Heart left ventricle (tissue), 16 donors: ENCODE results near the gene TNS4. TPM values are rescaled to one million over a fixed set of nuclear protein-coding genes. Genes with fewer than 3 reads are reported as not detected.

Experiments used
- ATAC-seq, 4 donors: fragments of 200-7000 bp; cut with Tn5 transposase; one replicate each; pipeline ENCODE4 v1.9.1; 2020 to 2022; ENCODE audit warnings: moderate library complexity in 4 of 4, mild to moderate bottlenecking in 3 of 4, moderate number of reproducible peaks in 1 of 4
- DNase-seq, 5 donors: peaks; one replicate each; pipeline ENCODE4 v3.0.0-alpha.2; 2020
- H3K27ac ChIP-seq, 12 donors: fragments of 200-600 bp; sonication (generic) in 4 of 12; one replicate each; pipeline versions ENCODE4 v1.5.0 to v1.8.0; 2016 to 2022; ENCODE audit warnings: mild to moderate bottlenecking in 2 of 12
- H3K27me3 ChIP-seq, 9 donors: fragments of 200-600 bp; sonication (generic) in 2 of 9; one replicate each; pipeline versions ENCODE4 v1.5.1 to v1.8.0; 2016 to 2022; ENCODE audit warnings: mild to moderate bottlenecking in 3 of 9
- H3K36me3 ChIP-seq, 9 donors: fragments of 200-600 bp; sonication (generic) in 2 of 9; one replicate each; pipeline versions ENCODE4 v1.5.0 to v1.8.0; 2018 to 2022; ENCODE audit warnings: mild to moderate bottlenecking in 2 of 9
- H3K4me1 ChIP-seq, 12 donors: fragments of 200-600 bp; sonication (generic) in 4 of 12; one replicate each; pipeline versions ENCODE4 v1.5.0 to v1.8.0; 2016 to 2022; ENCODE audit warnings: mild to moderate bottlenecking in 3 of 12
- H3K4me3 ChIP-seq, 12 donors: fragments of 200-600 bp; sonication (generic) in 4 of 12; one replicate each; pipeline versions ENCODE4 v1.5.0 to v1.8.0; 2017 to 2022; ENCODE audit warnings: mild to moderate bottlenecking in 9 of 12, moderate library complexity in 4 of 12
- H3K9me3 ChIP-seq, 12 donors: fragments of 200-600 bp; sonication (generic) in 4 of 12; one replicate each; pipeline versions ENCODE4 v1.5.0 to v1.8.0; 2016 to 2022; ENCODE audit warnings: mild to moderate bottlenecking in 1 of 12
- POLR2A ChIP-seq, 2 donors: fragments of 450-650 bp; IDR thresholded peaks; one replicate each; pipeline ENCODE4 v1.6.1; 2017; ENCODE audit warnings: antibody characterized with exemption in 2 of 2, mild to moderate bottlenecking in 2 of 2, moderate library complexity in 2 of 2
- WGBS, 4 donors: extraction: QIAGEN DNeasy Blood & Tissue Kit in 2 of 4; methylation state at CpG; one replicate each; pipeline versions ENCODE4 v1.1.5 to v1.1.7; 2013 to 2018; 5-methylcytosine and 5-hydroxymethylcytosine counted together
- intact Hi-C, 10 donors: fragments of 100-400 bp; cut with DNase I; formaldehyde crosslinking; loops; one replicate each; pipeline versions ENCODE4 v1.11.1 to v1.14.2; 2022
- polyA plus RNA-seq, 2 donors: library from polyadenylated mRNA; stranded (reverse); fragments of 200-250 nt; gene quantifications; one replicate each; pipeline ENCODE4 v1.2.3, GENCODE V29; 2013
- total RNA-seq, 9 donors: library from RNA; depleted of rRNA in 2 of 9; stranded (reverse); fragments of >200 nt in 2 of 9; fragmentation: NEBNext Ultra II Directional in 3 of 9; extraction: Animal tissue kit (Norgen Biotek cat#: 25700) in 3 of 9; gene quantifications; one replicate each; pipeline versions ENCODE4 v1.1.0 to v1.2.4, GENCODE V29; 2016 to 2023
- TF ChIP-seq, protein P1 (sequence below), 12 donors: fragments of 200-600 bp; sonication (generic) in 4 of 12; IDR thresholded peaks; one replicate each; pipeline versions ENCODE4 v1.5.0 to v1.8.0; 2018 to 2022; ENCODE audit warnings: antibody characterized with exemption in 12 of 12, mild to moderate bottlenecking in 5 of 12
- donor health status: ischemic (EF 13 %, LVEDD 7.1; RV severe dilation, severe dysfunction).
- donor health status: healthy with polysubstance abuse.
- donor health status: DM: no; HTN: yes; CAD: no.
- donor health status: DM: no; HTN: no; CAD: no.
- donor health status: ischemic (EF 25% LVEDD 6.9; RV normal size, moderate dysfunction).
- donor health status: ischemic (EF 25% LVEDD 5.7; RV mildly dilated, moderate dysfunction).
- donor health status: healthy.
- donor health status: DM: yes; HTN: yes; CAD: no.
- donor health status: ischemic (EF 35%, LVEDD 5.7; RV mildly dilated, moderate dysfunction).
- donor health status: nonischemic (EF 11% LVEDD 7.7; RV severe dilation, severe dysfunction).
- donor health status: DM: yes; HTN: yes; CAD: no.
- donor health status: PGD.
- donor health status: ischemic (EF 29% LVEDD 5.4; RV normal size, mild dysfunction).
- donor health status: nonischemic (EF 23%, LVEDD 6.1; RV moderate dilation, normal function).

Gene TNS4
- total and polyA plus RNA-seq, 11 donors: 0.16 to 0.91 TPM; not detected in 9

DNA sequence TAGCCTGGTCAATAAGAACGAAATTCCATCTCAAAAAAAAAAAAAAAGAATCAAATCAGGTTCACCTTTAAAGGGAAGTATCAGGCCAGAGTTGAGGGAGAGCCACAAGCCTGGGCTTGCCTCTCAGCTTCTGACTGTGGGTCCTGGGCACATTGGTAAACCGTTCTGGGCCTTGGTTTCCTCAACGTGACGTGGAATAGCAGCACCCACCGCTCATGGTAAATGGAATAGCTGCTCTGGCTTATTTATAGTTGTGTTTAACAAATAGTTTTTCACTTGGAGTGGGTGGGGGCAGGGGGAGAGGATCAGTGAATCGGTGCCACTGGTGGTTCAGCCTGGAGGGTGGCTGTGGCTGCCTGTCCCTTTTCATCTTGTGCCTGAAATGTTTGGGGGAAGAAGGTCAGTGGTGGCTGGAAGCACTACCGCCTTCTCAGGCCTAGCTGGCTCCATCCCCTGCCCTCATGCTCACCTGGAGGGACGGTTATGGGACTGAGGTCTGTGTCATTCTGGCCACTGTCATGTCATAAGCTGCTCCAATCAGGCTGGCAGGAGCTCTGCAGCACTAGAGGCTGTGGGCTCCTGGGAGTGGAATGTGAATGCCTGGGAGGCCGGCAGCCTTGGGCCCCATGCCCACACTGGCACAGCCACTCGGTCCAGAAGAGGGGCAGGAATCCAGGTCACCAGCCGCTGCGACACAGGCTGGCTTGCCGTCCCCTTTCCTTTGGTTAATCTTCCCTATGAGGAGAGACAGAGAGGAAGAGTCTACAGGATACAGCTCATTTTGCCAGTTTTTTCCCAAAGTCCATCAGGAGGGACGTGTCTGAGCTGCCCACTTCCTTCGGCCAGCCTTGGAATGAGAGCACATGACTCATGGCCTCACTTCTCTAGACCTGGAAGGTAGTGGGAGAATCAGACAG is 36.9 kb upstream of the TNS4 start:
- peaks cover 40 to 100% (median 79%) of the 10 kb centered on the region in 12 donors for H3K4me1 ChIP-seq

GRCh38 chr17:40536295-40537171 is 35.1 kb upstream of the TNS4 start:
- Histone ChIP-seq H3K9me3 (no peaks in the 10 kb centered on the region), H3K4me1 (peaks cover 27 to 97% (median 71%) of the 10 kb centered on the region in 12 donors), H3K4me3 (no peak overlapping the region), H3K36me3 (no peaks in the 10 kb centered on the region), H3K27me3 (no peaks in the 10 kb centered on the region), H3K27ac (peak overlapping the region; percentile 59 to 98 (median 88))
- 12 to 22% (median 16%) methylated on average over 13 of the region's 13 CpGs for WGBS, 4 donors
- intact Hi-C loops: loop anchor here in 9 of 10 donors (1.0 to 10.0 kb wide), 4 partner anchors 21 to 234 kb away; partner anchors contain the start of gene RARA (in 5 of the 9)
- no peak for TF ChIP-seq POLR2A (IDR thresholded peaks at IDR 0.05)
- TF ChIP-seq, protein P1, sequence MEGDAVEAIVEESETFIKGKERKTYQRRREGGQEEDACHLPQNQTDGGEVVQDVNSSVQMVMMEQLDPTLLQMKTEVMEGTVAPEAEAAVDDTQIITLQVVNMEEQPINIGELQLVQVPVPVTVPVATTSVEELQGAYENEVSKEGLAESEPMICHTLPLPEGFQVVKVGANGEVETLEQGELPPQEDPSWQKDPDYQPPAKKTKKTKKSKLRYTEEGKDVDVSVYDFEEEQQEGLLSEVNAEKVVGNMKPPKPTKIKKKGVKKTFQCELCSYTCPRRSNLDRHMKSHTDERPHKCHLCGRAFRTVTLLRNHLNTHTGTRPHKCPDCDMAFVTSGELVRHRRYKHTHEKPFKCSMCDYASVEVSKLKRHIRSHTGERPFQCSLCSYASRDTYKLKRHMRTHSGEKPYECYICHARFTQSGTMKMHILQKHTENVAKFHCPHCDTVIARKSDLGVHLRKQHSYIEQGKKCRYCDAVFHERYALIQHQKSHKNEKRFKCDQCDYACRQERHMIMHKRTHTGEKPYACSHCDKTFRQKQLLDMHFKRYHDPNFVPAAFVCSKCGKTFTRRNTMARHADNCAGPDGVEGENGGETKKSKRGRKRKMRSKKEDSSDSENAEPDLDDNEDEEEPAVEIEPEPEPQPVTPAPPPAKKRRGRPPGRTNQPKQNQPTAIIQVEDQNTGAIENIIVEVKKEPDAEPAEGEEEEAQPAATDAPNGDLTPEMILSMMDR (IDR thresholded peaks at IDR 0.05): no peak
- DNase-seq (peak in 4 of 5 donors; percentile 71 to 80 (median 76)), ATAC-seq (peak; percentile 45 to 75 (median 64))

More for the DNA sequence above, 36.9 kb upstream of the TNS4 start:
- ATAC-seq (peak; percentile 50 to 70 (median 59)), DNase-seq (peak; percentile 75 to 89 (median 78))
- WGBS, 4 donors: 47 to 56% (median 50%) methylated on average over 14 to 15 of the region's 15 CpGs
- TF ChIP-seq, protein P1 (IDR thresholded peaks at IDR 0.05): no peak
- no peak for TF ChIP-seq POLR2A (IDR thresholded peaks at IDR 0.05)
- Histone ChIP-seq H3K9me3 (no peaks in the 10 kb centered on the region), H3K36me3 (no peaks in the 10 kb centered on the region), H3K4me3 (no peak overlapping the region), H3K27ac (peak overlapping the region; percentile 41 to 98 (median 88)), H3K27me3 (no peaks in the 10 kb centered on the region)
- intact Hi-C loops: loop anchor here in 9 of 10 donors (1.0 to 10.0 kb wide), 5 partner anchors 22 to 236 kb away; partner anchors contain the start of gene RARA (in 5 of the 9)

DNA sequence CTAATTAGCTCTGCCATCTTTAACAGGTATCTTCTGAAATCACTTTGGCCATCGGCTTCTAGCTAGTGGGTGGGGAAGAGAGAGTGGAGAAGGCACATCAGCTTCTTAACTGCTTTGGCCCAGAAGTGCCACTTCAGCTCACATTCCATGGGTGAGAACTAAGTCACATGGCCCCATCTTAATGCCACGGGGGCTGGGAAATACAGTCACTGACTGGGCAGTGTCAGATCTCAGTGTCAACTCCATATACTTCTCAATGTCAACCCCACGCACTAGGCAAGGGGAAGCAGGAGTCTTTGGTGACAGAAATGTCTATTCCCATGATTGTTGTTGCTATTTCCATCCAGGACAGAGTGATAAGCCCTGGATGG is 34.5 kb upstream of the TNS4 start:
- TF ChIP-seq POLR2A (IDR thresholded peaks at IDR 0.05): no peak
- TF ChIP-seq, protein P1 (IDR thresholded peaks at IDR 0.05): no peak
- WGBS, 4 donors: 23 to 30% (median 27%) methylated on average over 3 of the region's 3 CpGs
- Histone ChIP-seq H3K27ac (peak overlapping the region; percentile 59 to 98 (median 88)), H3K4me1 (peaks cover 25 to 91% (median 66%) of the 10 kb centered on the region in 12 donors), H3K36me3 (no peaks in the 10 kb centered on the region), H3K27me3 (no peaks in the 10 kb centered on the region), H3K4me3 (no peak overlapping the region), H3K9me3 (no peaks in the 10 kb centered on the region)
- intact Hi-C loops: loop anchor here in 9 of 10 donors (1.0 to 10.0 kb wide), 5 partner anchors 21 to 234 kb away; partner anchors contain the start of gene RARA (in 5 of the 9)
- ATAC-seq: peak in 3 of 4 donors; percentile 1 to 15 (median 6)
- no peak for DNase-seq
